SK-N-SH treated with all-trans-retinoic acid at 6 μM for 48 hours (cell line): Measurements from ENCODE around the gene SYNGR1.

ENCODE experiments used
- ATAC-seq: fragments of 200-7000 bp; cut with Tn5 transposase; 3 replicates; pipeline ENCODE4 v1.9.1; 2020; ENCODE audit warnings: mild to moderate bottlenecking, moderate library complexity
- ARNTL ChIP-seq: fragments of 450-650 bp; formaldehyde crosslinking; IDR thresholded peaks from 2 replicates; pipeline ENCODE4 v1.5.0; 2020; ENCODE audit warnings: low read depth, mild to moderate bottlenecking, moderate library complexity, borderline replicate concordance
- BACH2 ChIP-seq: fragments of 250-450 bp; sonication (Bioruptor Pico); IDR thresholded peaks from 2 replicates; pipeline ENCODE4 v1.9.0; 2021; ENCODE audit warnings: mild to moderate bottlenecking, borderline replicate concordance
- CSDC2 ChIP-seq: fragments of 250-450 bp; sonication (Bioruptor Pico); IDR thresholded peaks from 2 replicates; pipeline ENCODE4 v1.5.0; 2020; ENCODE audit warnings: mild to moderate bottlenecking, moderate library complexity
- GLIS3 ChIP-seq: fragments of 250-450 bp; sonication (Bioruptor Pico); IDR thresholded peaks from 2 replicates; pipeline ENCODE4 v1.5.0; 2020; ENCODE audit warnings: mild to moderate bottlenecking, moderate library complexity
- ISL1 ChIP-seq: fragments of 250-450 bp; sonication (Bioruptor Pico); IDR thresholded peaks from 2 replicates; pipeline ENCODE4 v2.1.2; 2022; ENCODE audit warnings: mild to moderate bottlenecking, moderate library complexity
- SNAI2 ChIP-seq: fragments of 250-450 bp; sonication (Bioruptor Pico); IDR thresholded peaks from 2 replicates; pipeline ENCODE4 v1.5.0; 2020; ENCODE audit warnings: mild to moderate bottlenecking, moderate library complexity
- TCF4 ChIP-seq: fragments of 250-450 bp; sonication (Bioruptor Pico); IDR thresholded peaks from 2 replicates; pipeline ENCODE4 v1.8.0; 2021; ENCODE audit warnings: mild to moderate bottlenecking, moderate library complexity, borderline replicate concordance
- TOX ChIP-seq: fragments of 250-450 bp; sonication (Bioruptor Pico); IDR thresholded peaks from 2 replicates; pipeline ENCODE4 v1.8.0; 2021; ENCODE audit warnings: mild to moderate bottlenecking, moderate library complexity, borderline replicate concordance
- ZC3H10 ChIP-seq: fragments of 250-450 bp; sonication (Bioruptor Pico); IDR thresholded peaks from 2 replicates; pipeline ENCODE4 v1.5.1; 2021; ENCODE audit warnings: mild to moderate bottlenecking, moderate library complexity
- ZFP30 ChIP-seq: fragments of 450-650 bp; formaldehyde crosslinking; IDR thresholded peaks from 2 replicates; pipeline ENCODE4 v1.5.0; 2022; ENCODE audit warnings: mild to moderate bottlenecking, moderate library complexity
- ZNF565 ChIP-seq: fragments of 450-650 bp; formaldehyde crosslinking; conservative IDR thresholded peaks from 2 replicates; pipeline ENCODE4 v1.5.0; 2020; ENCODE audit warnings: low read depth, mild to moderate bottlenecking, moderate library complexity
- ZNF70 ChIP-seq: fragments of 450-650 bp; formaldehyde crosslinking; IDR thresholded peaks from 2 replicates; pipeline ENCODE4 v1.5.0; 2020; ENCODE audit warnings: mild to moderate bottlenecking, moderate library complexity
- ZNF8 ChIP-seq: fragments of 450-650 bp; formaldehyde crosslinking; IDR thresholded peaks from 2 replicates; pipeline ENCODE4 v1.5.0; 2020; ENCODE audit warnings: mild to moderate bottlenecking, moderate library complexity
- TF ChIP-seq, protein P1 (sequence below): fragments of 250-450 bp; sonication (Bioruptor Pico); IDR thresholded peaks from 2 replicates; pipeline ENCODE4 v1.8.0; 2021; ENCODE audit warnings: low read depth, mild to moderate bottlenecking, moderate library complexity, borderline replicate concordance
- TF ChIP-seq, protein P2 (sequence below): fragments of 250-450 bp; sonication (Bioruptor Pico); IDR thresholded peaks from 2 replicates; pipeline ENCODE4 v1.5.1; 2020; ENCODE audit warnings: low read depth, mild to moderate bottlenecking, moderate library complexity
- TF ChIP-seq, protein P3 (sequence below): fragments of 250-450 bp; sonication (Bioruptor Pico); IDR thresholded peaks from 2 replicates; pipeline ENCODE4 v1.8.0; 2020; ENCODE audit warnings: mild to moderate bottlenecking, moderate library complexity, borderline replicate concordance

SYNGR1 gene

DNA sequence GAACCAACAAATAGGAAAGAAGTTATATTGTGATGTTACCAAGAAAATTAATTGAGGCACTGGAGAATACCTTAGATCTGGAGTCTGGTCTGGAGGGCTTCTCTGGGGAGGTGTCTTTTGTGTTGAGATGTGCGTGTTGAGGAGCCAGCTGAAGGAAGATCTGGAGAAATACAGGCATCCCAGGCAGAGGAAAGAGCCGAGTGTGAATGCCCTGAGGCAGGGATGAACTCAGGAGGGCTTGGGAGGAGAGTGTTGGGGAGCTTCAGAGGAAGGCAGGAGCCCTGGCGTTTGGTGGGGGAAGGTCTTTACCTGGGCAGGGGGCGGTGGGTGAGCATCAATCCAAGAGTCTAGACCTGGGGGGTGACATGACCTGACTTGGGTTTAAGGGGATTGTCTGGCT lies 13.1 kb downstream of the SYNGR1 start:
- TF ChIP-seq ISL1 (CRISPR knock-in tag) = no peak
- TF ChIP-seq BACH2 (CRISPR knock-in tag) = no peak
- TF ChIP-seq, protein P1, sequence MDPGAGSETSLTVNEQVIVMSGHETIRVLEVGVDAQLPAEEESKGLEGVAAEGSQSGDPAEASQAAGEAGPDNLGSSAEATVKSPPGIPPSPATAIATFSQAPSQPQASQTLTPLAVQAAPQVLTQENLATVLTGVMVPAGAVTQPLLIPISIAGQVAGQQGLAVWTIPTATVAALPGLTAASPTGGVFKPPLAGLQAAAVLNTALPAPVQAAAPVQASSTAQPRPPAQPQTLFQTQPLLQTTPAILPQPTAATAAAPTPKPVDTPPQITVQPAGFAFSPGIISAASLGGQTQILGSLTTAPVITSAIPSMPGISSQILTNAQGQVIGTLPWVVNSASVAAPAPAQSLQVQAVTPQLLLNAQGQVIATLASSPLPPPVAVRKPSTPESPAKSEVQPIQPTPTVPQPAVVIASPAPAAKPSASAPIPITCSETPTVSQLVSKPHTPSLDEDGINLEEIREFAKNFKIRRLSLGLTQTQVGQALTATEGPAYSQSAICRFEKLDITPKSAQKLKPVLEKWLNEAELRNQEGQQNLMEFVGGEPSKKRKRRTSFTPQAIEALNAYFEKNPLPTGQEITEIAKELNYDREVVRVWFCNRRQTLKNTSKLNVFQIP (CRISPR knock-in tag) = no peak
- TF ChIP-seq, protein P2, sequence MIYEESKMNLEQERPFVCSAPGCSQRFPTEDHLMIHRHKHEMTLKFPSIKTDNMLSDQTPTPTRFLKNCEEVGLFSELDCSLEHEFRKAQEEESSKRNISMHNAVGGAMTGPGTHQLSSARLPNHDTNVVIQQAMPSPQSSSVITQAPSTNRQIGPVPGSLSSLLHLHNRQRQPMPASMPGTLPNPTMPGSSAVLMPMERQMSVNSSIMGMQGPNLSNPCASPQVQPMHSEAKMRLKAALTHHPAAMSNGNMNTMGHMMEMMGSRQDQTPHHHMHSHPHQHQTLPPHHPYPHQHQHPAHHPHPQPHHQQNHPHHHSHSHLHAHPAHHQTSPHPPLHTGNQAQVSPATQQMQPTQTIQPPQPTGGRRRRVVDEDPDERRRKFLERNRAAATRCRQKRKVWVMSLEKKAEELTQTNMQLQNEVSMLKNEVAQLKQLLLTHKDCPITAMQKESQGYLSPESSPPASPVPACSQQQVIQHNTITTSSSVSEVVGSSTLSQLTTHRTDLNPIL = no peak
- no peak for TF ChIP-seq SNAI2
- no peak for TF ChIP-seq ARNTL (CRISPR knock-in tag)
- TF ChIP-seq ZFP30 = no peak
- TF ChIP-seq, protein P3, sequence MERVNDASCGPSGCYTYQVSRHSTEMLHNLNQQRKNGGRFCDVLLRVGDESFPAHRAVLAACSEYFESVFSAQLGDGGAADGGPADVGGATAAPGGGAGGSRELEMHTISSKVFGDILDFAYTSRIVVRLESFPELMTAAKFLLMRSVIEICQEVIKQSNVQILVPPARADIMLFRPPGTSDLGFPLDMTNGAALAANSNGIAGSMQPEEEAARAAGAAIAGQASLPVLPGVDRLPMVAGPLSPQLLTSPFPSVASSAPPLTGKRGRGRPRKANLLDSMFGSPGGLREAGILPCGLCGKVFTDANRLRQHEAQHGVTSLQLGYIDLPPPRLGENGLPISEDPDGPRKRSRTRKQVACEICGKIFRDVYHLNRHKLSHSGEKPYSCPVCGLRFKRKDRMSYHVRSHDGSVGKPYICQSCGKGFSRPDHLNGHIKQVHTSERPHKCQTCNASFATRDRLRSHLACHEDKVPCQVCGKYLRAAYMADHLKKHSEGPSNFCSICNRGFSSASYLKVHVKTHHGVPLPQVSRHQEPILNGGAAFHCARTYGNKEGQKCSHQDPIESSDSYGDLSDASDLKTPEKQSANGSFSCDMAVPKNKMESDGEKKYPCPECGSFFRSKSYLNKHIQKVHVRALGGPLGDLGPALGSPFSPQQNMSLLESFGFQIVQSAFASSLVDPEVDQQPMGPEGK (CRISPR knock-in tag) = no peak
- no peak for ATAC-seq

DNA sequence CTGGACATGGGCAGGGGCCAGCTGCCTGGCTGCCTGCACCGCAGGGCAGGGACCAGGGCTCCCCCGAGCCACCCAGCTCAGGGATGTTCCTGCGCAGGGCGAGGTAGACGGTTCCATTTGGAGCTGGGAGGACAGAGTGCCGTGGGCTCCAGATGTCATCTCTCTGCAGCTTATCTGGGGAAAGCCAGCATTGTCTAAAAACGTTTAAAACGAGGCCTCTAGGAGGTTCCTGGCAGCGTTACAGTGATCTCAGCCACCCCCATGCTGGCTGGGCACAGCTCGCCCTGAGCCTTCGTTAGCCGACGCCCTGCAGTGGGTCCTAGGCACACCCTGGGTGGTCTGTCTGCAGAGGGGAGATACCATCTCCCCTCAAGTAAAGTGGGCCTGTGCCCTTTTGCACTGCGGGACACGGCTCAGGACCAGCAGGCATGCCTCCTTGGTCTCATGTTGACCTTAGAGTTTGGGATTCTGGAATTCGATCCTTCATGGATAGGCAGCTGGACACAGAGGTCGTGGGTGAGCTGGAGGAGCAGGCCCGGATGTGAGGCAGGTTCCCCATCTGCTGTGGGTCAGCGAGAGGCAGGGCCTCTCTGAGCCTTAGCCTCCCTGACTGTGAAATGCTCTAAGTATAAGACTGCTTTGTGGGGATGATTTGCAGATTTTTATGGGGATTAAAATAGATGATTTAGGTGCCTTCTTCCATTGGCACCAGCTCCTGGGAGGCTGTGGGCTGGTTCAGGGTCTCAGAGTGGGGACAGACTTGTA lies 14.1 kb downstream of the SYNGR1 start:
- ATAC-seq = no peak; the same call in 2 of the 3 replicates
- TF ChIP-seq TOX (CRISPR knock-in tag) = no peak
- TF ChIP-seq, protein P1 (CRISPR knock-in tag) = no peak
- no peak for TF ChIP-seq SNAI2

DNA sequence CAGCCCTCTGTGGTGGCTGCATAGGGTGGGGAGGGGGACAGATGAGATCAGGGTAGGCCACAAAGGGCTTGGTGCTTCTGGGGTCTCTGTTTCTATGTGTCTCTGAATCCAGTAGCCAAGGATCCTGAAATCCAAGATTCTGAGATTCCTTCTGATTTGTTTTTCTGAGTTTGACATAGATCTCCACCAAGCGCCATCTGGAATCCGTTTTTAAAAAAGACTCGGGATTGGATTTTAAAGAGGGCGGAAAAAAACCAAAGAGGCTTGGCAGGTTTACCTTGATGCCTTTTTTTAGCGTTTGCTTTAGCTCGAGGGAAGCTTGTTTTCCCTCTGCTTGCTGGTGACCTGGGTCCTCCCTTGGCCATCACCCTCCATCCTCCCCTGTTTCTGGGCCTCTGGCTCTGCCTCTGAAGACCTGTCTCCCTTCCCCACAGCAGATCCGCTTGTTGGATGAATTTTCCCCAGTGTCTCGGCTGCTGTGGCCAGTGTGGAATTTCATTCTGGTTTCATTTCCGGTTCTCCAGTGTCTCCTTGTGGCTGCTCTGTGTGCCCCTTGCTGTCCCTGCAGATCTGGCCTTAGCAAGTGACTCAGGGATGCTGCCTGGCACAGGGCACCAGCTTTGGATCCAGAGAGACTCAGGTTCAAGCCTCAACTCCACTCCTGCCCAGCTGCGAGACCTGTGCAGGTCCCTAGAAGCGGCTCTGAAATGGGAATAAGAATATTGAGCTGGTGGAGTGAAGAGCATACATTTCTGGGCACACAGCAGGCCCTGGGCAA lies 15.1 kb downstream of the SYNGR1 start:
- TF ChIP-seq GLIS3 (CRISPR knock-in tag) (no peak), ZNF565 (CRISPR knock-in tag) (no peak), ZNF8 (no peak), ZNF70 (CRISPR knock-in tag) (no peak), TOX (CRISPR knock-in tag) (no peak), TCF4 (CRISPR knock-in tag) (no peak), CSDC2 (no peak), ISL1 (CRISPR knock-in tag) (no peak)
- TF ChIP-seq, protein P3 (CRISPR knock-in tag) = no peak
- TF ChIP-seq, protein P2 = no peak
- ATAC-seq = no peak

DNA sequence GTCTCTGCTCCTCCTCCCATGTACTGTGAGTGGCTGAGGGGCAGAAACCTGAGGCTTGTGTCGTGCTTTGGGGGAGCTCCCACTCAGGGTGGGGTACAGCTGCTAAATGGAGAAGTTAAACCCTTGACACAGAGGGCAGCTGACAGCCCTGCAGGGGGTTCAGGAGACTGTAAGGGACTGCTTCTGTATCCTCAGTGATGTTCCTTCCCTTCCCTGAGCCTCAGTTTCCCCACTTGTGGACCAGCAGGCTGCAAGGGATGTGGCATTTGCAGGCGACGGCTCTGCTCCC lies 15.6 kb downstream of the SYNGR1 start:
- no peak for ATAC-seq
- TF ChIP-seq ARNTL (CRISPR knock-in tag) (no peak), TCF4 (CRISPR knock-in tag) (no peak), ISL1 (CRISPR knock-in tag) (no peak), ZC3H10 (CRISPR knock-in tag) (no peak), ZNF565 (CRISPR knock-in tag) (no peak), SNAI2 (no peak)
- TF ChIP-seq, protein P2 = no peak
- TF ChIP-seq, protein P3 (CRISPR knock-in tag) = no peak
